Suprapubic skin (tissue), 4 donors: ENCODE data around the gene CACNA2D3. TPM values are rescaled to one million over a fixed set of nuclear protein-coding genes. Genes with fewer than 3 reads are reported as not detected.

Source experiments
- DNase-seq, 2 donors: peaks; one replicate each; pipeline ENCODE4 v3.0.0-alpha.2; 2019; ENCODE audit warnings: low spot score in 2 of 2
- H3K27ac ChIP-seq: fragments of 200-600 bp; sonication (generic); one replicate; pipeline ENCODE4 v1.5.1; 2019
- H3K27me3 ChIP-seq: fragments of 200-600 bp; sonication (generic); one replicate; pipeline ENCODE4 v1.5.1; 2019
- H3K36me3 ChIP-seq: fragments of 200-600 bp; sonication (generic); one replicate; pipeline ENCODE4 v1.5.1; 2019
- H3K4me1 ChIP-seq: fragments of 200-600 bp; sonication (generic); one replicate; pipeline ENCODE4 v1.5.1; 2019
- H3K4me3 ChIP-seq: fragments of 200-600 bp; sonication (generic); one replicate; pipeline ENCODE4 v1.5.1; 2019; ENCODE audit warnings: mild to moderate bottlenecking
- H3K9me3 ChIP-seq: fragments of 200-600 bp; sonication (generic); one replicate; pipeline ENCODE4 v1.5.1; 2019
- CTCF ChIP-seq, 2 donors: fragments of 200-600 bp in 1 of 2; fragments of 450-650 bp in 1 of 2; sonication (generic) in 1 of 2; IDR thresholded peaks; one replicate each; pipeline ENCODE4 v1.5.1; 2016 to 2019; ENCODE audit warnings: antibody characterized with exemption in 2 of 2, mild to moderate bottlenecking in 1 of 2, moderate library complexity in 1 of 2
- EP300 ChIP-seq: sonication (generic); formaldehyde crosslinking; IDR thresholded peaks from one replicate; pipeline ENCODE4 v1.6.1; 2017; ENCODE audit warnings: antibody characterized with exemption
- POLR2A ChIP-seq, 2 donors: fragments of 450-650 bp; IDR thresholded peaks; one replicate each; pipeline ENCODE4 v1.6.1; 2017; ENCODE audit warnings: antibody characterized with exemption in 2 of 2, mild to moderate bottlenecking in 2 of 2, moderate library complexity in 2 of 2
- POLR2AphosphoS5 ChIP-seq, 3 donors: sonication (generic); formaldehyde crosslinking; IDR thresholded peaks; one replicate each; pipeline ENCODE4 v1.6.1; 2017; ENCODE audit warnings: antibody characterized with exemption in 3 of 3
- WGBS: methylation state at CpG from one replicate; pipeline ENCODE4 v1.1.5; 2018; 5-methylcytosine and 5-hydroxymethylcytosine counted together
- total RNA-seq, 4 donors: library from RNA; depleted of rRNA; stranded (reverse); fragments of >200 nt; gene quantifications; one replicate each; pipeline ENCODE4 v1.1.0, GENCODE V29; 2016

CACNA2D3 gene
- total RNA-seq, 4 donors from 2014 or later, result 0.42 to 2.8 (median 0.95) TPM

GRCh38 chr3:54355800-54356199 is 233.4 kb downstream of the CACNA2D3 start:
- H3K36me3 ChIP-seq, result no peaks in the 10 kb centered on the region
- H3K4me3 ChIP-seq, result no peak overlapping the region
- no peak for DNase-seq
- peaks cover 15% of the 10 kb centered on the region for H3K4me1 ChIP-seq
- H3K27ac ChIP-seq, result no peak overlapping the region
- H3K9me3 ChIP-seq, result no peaks in the 10 kb centered on the region
- H3K27me3 ChIP-seq, result no peaks in the 10 kb centered on the region
- WGBS, result 76% methylated on average over 5 of the region's 5 CpGs
- TF ChIP-seq CTCF (IDR thresholded peaks at IDR 0.05) (no peak), POLR2A (IDR thresholded peaks at IDR 0.05) (no peak), EP300 (no peak), POLR2AphosphoS5 (IDR thresholded peaks at IDR 0.05) (no peak)

- no peaks in the 10 kb centered on the region for H3K27me3 ChIP-seq
- no peak overlapping the region for H3K4me3 ChIP-seq
- WGBS, result 34% methylated on average over 6 of the region's 6 CpGs
- H3K27ac ChIP-seq, result no peak overlapping the region
- H3K4me1 ChIP-seq, result peaks cover 15% of the 10 kb centered on the region
- DNase-seq, result no peak
- H3K36me3 ChIP-seq, result no peaks in the 10 kb centered on the region
- no peak for TF ChIP-seq EP300
- no peak for TF ChIP-seq POLR2A (IDR thresholded peaks at IDR 0.05)
- no peak for TF ChIP-seq POLR2AphosphoS5 (IDR thresholded peaks at IDR 0.05)
- no peak for TF ChIP-seq CTCF (IDR thresholded peaks at IDR 0.05)
- no peaks in the 10 kb centered on the region for H3K9me3 ChIP-seq
Observed at GRCh38 chr3:54356261-54357045, 234.1 kb downstream of the CACNA2D3 start.

- 52% methylated on average over 5 of the region's 5 CpGs for WGBS
- Histone ChIP-seq H3K36me3 (no peaks in the 10 kb centered on the region), H3K27ac (no peak overlapping the region), H3K4me1 (peaks cover 15% of the 10 kb centered on the region), H3K4me3 (no peak overlapping the region), H3K27me3 (no peaks in the 10 kb centered on the region), H3K9me3 (no peaks in the 10 kb centered on the region)
- no peak for DNase-seq
- no peak for TF ChIP-seq EP300
Observed at GRCh38 chr3:54357301-54357700, 234.9 kb downstream of the CACNA2D3 start.

GRCh38 chr3:54358316-54358715 is 236.0 kb downstream of the CACNA2D3 start:
- TF ChIP-seq EP300, result no peak
- TF ChIP-seq POLR2A (IDR thresholded peaks at IDR 0.05), result no peak
- TF ChIP-seq POLR2AphosphoS5 (IDR thresholded peaks at IDR 0.05), result no peak
- TF ChIP-seq CTCF (IDR thresholded peaks at IDR 0.05), result no peak
- DNase-seq, result peak in 1 of 2 donors; percentile 67
- Histone ChIP-seq H3K27me3 (no peaks in the 10 kb centered on the region), H3K4me3 (no peak overlapping the region), H3K4me1 (peaks cover 15% of the 10 kb centered on the region), H3K9me3 (no peaks in the 10 kb centered on the region), H3K36me3 (no peaks in the 10 kb centered on the region), H3K27ac (no peak overlapping the region)
- WGBS, result 32% methylated on average over 4 of the region's 4 CpGs

GRCh38 chr3:54358969-54359694 is 236.8 kb downstream of the CACNA2D3 start:
- Histone ChIP-seq H3K36me3 (no peaks in the 10 kb centered on the region), H3K4me1 (peaks cover 15% of the 10 kb centered on the region), H3K4me3 (no peak overlapping the region), H3K27me3 (no peaks in the 10 kb centered on the region), H3K9me3 (no peaks in the 10 kb centered on the region), H3K27ac (no peak overlapping the region)
- TF ChIP-seq POLR2A (IDR thresholded peaks at IDR 0.05) (no peak), POLR2AphosphoS5 (IDR thresholded peaks at IDR 0.05) (no peak), EP300 (no peak), CTCF (IDR thresholded peaks at IDR 0.05) (no peak)
- no peak for DNase-seq
- 66% methylated on average over 8 of the region's 8 CpGs for WGBS
